Liver (tissue), 9 donors: ENCODE results near the gene PRELID2. TPM values are rescaled to one million over a fixed set of nuclear protein-coding genes. Genes with fewer than 3 reads are reported as not detected.

Source experiments
- DNase-seq: peaks from one replicate; pipeline ENCODE4 v3.0.0-alpha.2; 2017; ENCODE audit warnings: low spot score
- H3K27ac ChIP-seq, 2 donors: one replicate each; pipeline ENCODE4 v1.7.0; 2013; ENCODE audit warnings: inconsistent platforms in 2 of 2, low read length in 2 of 2, control low read depth in 1 of 2, low read depth in 1 of 2, mild to moderate bottlenecking in 1 of 2
- H3K27me3 ChIP-seq, 4 donors: one replicate each; pipeline versions ENCODE4 v1.6.1 to v1.7.0; 2013; ENCODE audit warnings: low read length in 3 of 4, inconsistent platforms in 1 of 4, mild to moderate bottlenecking in 1 of 4, moderate library complexity in 1 of 4; ENCODE audit not compliant: control insufficient read depth in 4 of 4, insufficient read depth in 4 of 4
- H3K36me3 ChIP-seq, 4 donors: one replicate each; pipeline versions ENCODE4 v1.6.1 to v1.7.0; 2013; ENCODE audit warnings: low read length in 3 of 4, mild to moderate bottlenecking in 3 of 4, low read depth in 1 of 4, moderate library complexity in 1 of 4; ENCODE audit not compliant: control insufficient read depth in 4 of 4, insufficient read depth in 3 of 4
- H3K4me1 ChIP-seq, 4 donors: one replicate each; pipeline versions ENCODE4 v1.6.1 to v1.7.0; 2013; ENCODE audit warnings: low read length in 3 of 4, mild to moderate bottlenecking in 3 of 4, moderate library complexity in 1 of 4; ENCODE audit not compliant: control insufficient read depth in 4 of 4, insufficient read depth in 4 of 4
- H3K4me3 ChIP-seq, 3 donors: one replicate each; pipeline versions ENCODE4 v1.6.1 to v1.7.0; 2013; ENCODE audit warnings: low read length in 3 of 3, control low read depth in 1 of 3, low read depth in 1 of 3, mild to moderate bottlenecking in 1 of 3
- H3K9ac ChIP-seq, 2 donors: one replicate each; pipeline ENCODE4 v1.7.0; 2013; ENCODE audit warnings: low read length in 2 of 2, mild to moderate bottlenecking in 2 of 2, moderate library complexity in 2 of 2, control low read depth in 1 of 2, low read depth in 1 of 2
- H3K9me3 ChIP-seq, 4 donors: one replicate each; pipeline versions ENCODE4 v1.6.1 to v1.7.0; 2013; ENCODE audit warnings: low read length in 3 of 4; ENCODE audit not compliant: control insufficient read depth in 4 of 4
- CTCF ChIP-seq: fragments of 150-350 bp; IDR thresholded peaks from 2 replicates; pipeline ENCODE4 v1.5.1; 2017; ENCODE audit warnings: improper control_type of control experiment, low read depth, low read length; ENCODE audit not compliant: missing input control
- EGR1 ChIP-seq, 2 donors: IDR thresholded peaks; 2 replicates each; pipeline ENCODE4 v1.6.1; 2016 to 2018; ENCODE audit warnings: antibody characterized with exemption in 2 of 2, low read depth in 2 of 2
- FOXA1 ChIP-seq: IDR thresholded peaks from 2 replicates; pipeline ENCODE4 v1.6.1; 2016; ENCODE audit warnings: antibody characterized with exemption
- FOXA2 ChIP-seq: IDR thresholded peaks from 2 replicates; pipeline ENCODE4 v1.6.1; 2016; ENCODE audit warnings: antibody characterized with exemption
- GABPA ChIP-seq, 2 donors: IDR thresholded peaks in 1 of 2; conservative IDR thresholded peaks in 1 of 2; 2 replicates each; pipeline ENCODE4 v1.6.1; 2016; ENCODE audit warnings: antibody characterized with exemption in 2 of 2, mild to moderate bottlenecking in 1 of 2, moderate library complexity in 1 of 2
- HNF4A ChIP-seq, 2 donors: conservative IDR thresholded peaks; 2 replicates each; pipeline ENCODE4 v1.6.1; 2016; ENCODE audit warnings: antibody characterized with exemption in 2 of 2, mild to moderate bottlenecking in 2 of 2
- HNF4G ChIP-seq: IDR thresholded peaks from 2 replicates; pipeline ENCODE4 v1.6.1; 2016; ENCODE audit warnings: antibody characterized with exemption
- MAX ChIP-seq: IDR thresholded peaks from 2 replicates; pipeline ENCODE4 v1.6.1; 2016; ENCODE audit warnings: antibody characterized with exemption
- NR2F2 ChIP-seq: IDR thresholded peaks from 2 replicates; pipeline ENCODE4 v1.6.1; 2016; ENCODE audit warnings: antibody characterized with exemption
- RAD21 ChIP-seq, 2 donors: IDR thresholded peaks; 2 replicates each; pipeline ENCODE4 v1.6.1; 2016; ENCODE audit warnings: antibody characterized with exemption in 2 of 2, mild to moderate bottlenecking in 2 of 2
- REST ChIP-seq: IDR thresholded peaks from 2 replicates; pipeline ENCODE4 v1.6.1; 2016; ENCODE audit warnings: antibody characterized with exemption, mild to moderate bottlenecking
- RXRA ChIP-seq, 2 donors: IDR thresholded peaks; 2 replicates each; pipeline ENCODE4 v1.6.1; 2017 to 2018; ENCODE audit warnings: antibody characterized with exemption in 2 of 2, mild to moderate bottlenecking in 1 of 2
- SP1 ChIP-seq: IDR thresholded peaks from 2 replicates; pipeline ENCODE4 v1.6.1; 2018; ENCODE audit warnings: antibody characterized with exemption, mild to moderate bottlenecking
- TAF1 ChIP-seq: conservative IDR thresholded peaks from 2 replicates; pipeline ENCODE4 v1.6.1; 2016; ENCODE audit warnings: antibody characterized with exemption, mild to moderate bottlenecking
- YY1 ChIP-seq: IDR thresholded peaks from 2 replicates; pipeline ENCODE4 v1.6.1; 2016; ENCODE audit warnings: antibody characterized with exemption, mild to moderate bottlenecking
- ZBTB33 ChIP-seq: IDR thresholded peaks from 2 replicates; pipeline ENCODE4 v1.6.1; 2016; ENCODE audit warnings: antibody characterized with exemption
- WGBS: extraction: QIAGEN DNeasy Blood & Tissue Kit; methylation state at CpG from one replicate; pipeline ENCODE4 v1.1.7; 2013; 5-methylcytosine and 5-hydroxymethylcytosine counted together
- polyA plus RNA-seq, 2 donors: library from polyadenylated mRNA; stranded (reverse) in 1 of 2; unstranded in 1 of 2; fragments of 200-250 nt in 1 of 2; fragments of >200 nt in 1 of 2; fragmentation: Nextera tagmentation in 1 of 2; extraction: Ambion mirVana in 1 of 2; gene quantifications; one replicate each; pipeline versions ENCODE4 v1.2.1 to v1.2.3, GENCODE V29; 2013 to 2015
- total RNA-seq, 2 donors: library from RNA; depleted of rRNA; stranded (reverse); fragments of >200 nt; gene quantifications; one replicate each; pipeline ENCODE4 v1.2.3, GENCODE V29; 2014
- donor health status: healthy.
- donor health status: healthy.
- donor health status: healthy.
- donor health status: healthy.
- donor health status: healthy.

The PRELID2 gene
- total and polyA plus RNA-seq, 4 donors: 1.1 to 24.9 (median 4.5) TPM

DNA sequence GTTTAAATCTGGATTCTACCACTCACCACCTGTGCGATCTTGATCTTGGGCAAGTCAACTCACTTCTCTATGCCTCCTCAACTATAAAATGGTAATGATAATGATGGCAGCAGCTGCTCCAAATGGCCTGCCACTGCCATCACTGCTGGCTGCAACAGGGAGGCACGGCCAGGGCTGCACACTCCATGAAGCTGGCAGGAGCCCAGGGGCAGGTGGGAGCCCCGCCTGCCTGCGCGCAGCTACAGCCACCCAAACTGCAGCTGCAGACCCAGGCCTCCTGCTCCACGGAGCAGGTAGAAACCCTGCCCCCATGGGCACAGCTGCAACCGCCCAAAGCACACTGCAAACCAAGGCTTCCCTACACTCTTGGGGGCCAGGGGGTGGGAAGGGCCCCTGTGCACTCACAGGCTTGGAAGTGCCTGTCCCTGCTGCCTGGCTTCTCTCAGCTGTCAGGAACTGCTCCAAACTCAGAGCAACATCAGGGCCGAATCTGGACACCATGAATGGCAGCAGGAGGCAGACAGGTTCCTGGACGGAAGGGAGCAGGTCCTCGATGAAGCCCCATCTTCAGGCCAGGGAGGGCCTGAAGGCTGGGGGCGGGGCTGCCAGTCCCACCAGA lies 57.6 kb downstream of the PRELID2 start:
- TF ChIP-seq MAX (no peak), EGR1 (IDR thresholded peaks at IDR 0.05; ENCODE audit: low read depth in 2 of 2) (no peak), HNF4A (conservative IDR thresholded peaks at IDR 0.05) (no peak), REST (no peak), CTCF (no peak), GABPA (IDR thresholded peaks at IDR 0.05 in 1 of 2, conservative IDR thresholded peaks at IDR 0.05 in 1 of 2) (no peak), RAD21 (IDR thresholded peaks at IDR 0.05) (no peak), NR2F2 (no peak), RXRA (IDR thresholded peaks at IDR 0.05) (no peak), FOXA2 (no peak), FOXA1 (no peak)
- Histone ChIP-seq H3K36me3 (no peaks in the 10 kb centered on the region), H3K4me3 (no peak overlapping the region), H3K9me3 (no peaks in the 10 kb centered on the region), H3K27ac (no peak overlapping the region), H3K4me1 (no peaks in the 10 kb centered on the region), H3K9ac (no peak overlapping the region), H3K27me3 (no peaks in the 10 kb centered on the region)
- DNase-seq: no peak
- WGBS: 93% methylated on average over 11 of the region's 11 CpGs

GRCh38 chr5:145776886-145777285 lies 58.3 kb downstream of the PRELID2 start:
- H3K4me3 ChIP-seq: no peak overlapping the region
- H3K27me3 ChIP-seq: no peaks in the 10 kb centered on the region
- WGBS: 88% methylated on average over 2 of the region's 2 CpGs
- no peak overlapping the region for H3K27ac ChIP-seq
- TF ChIP-seq FOXA2 (no peak), YY1 (no peak), ZBTB33 (no peak), HNF4G (no peak), TAF1 (no peak), SP1 (no peak), GABPA (IDR thresholded peaks at IDR 0.05 in 1 of 2, conservative IDR thresholded peaks at IDR 0.05 in 1 of 2) (no peak), CTCF (no peak), RAD21 (IDR thresholded peaks at IDR 0.05) (no peak)
- DNase-seq: no peak
- no peaks in the 10 kb centered on the region for H3K9me3 ChIP-seq
- H3K9ac ChIP-seq: no peak overlapping the region
- H3K4me1 ChIP-seq: no peaks in the 10 kb centered on the region
- no peaks in the 10 kb centered on the region for H3K36me3 ChIP-seq
